HG02763 (cell line): ENCODE measurements around the gene RIPOR2.
"Not testable (repeated sequence)": the region's sequence is repeated elsewhere in the genome, so short reads cannot be mapped to it uniquely, and the experiment has no call there.

Experiments
- ATAC-seq: cut with Tn5 transposase; IDR thresholded peaks from one replicate; pipeline ENCODE4 v1.9.1; 2021; ENCODE audit warnings: mild to moderate bottlenecking, moderate library complexity; ENCODE audit not compliant: unreplicated experiment

RIPOR2 gene

GRCh38 chr6:24778121-24778520 lies 157.6 kb downstream of the RIPOR2 start:
- no peak for ATAC-seq

- no peak for ATAC-seq
Measured at GRCh38 chr6:24777227-24777626, 158.5 kb downstream of the RIPOR2 start.

GRCh38 chr6:24775520-24776058 lies 160.2 kb downstream of the RIPOR2 start:
- ATAC-seq = no peak

- peak; percentile 97 for ATAC-seq
Measured at GRCh38 chr6:24774696-24775519, 160.9 kb downstream of the RIPOR2 start, which contains the start of gene GMNN. GMNN (plus strand) TSS chr6:24774937; CDS start chr6:24777247, 2,310 bp downstream.

- no peak for ATAC-seq
Measured at GRCh38 chr6:24768361-24768760, 167.4 kb downstream of the RIPOR2 start.

- no peak for ATAC-seq
Measured at GRCh38 chr6:24766680-24767462, 168.9 kb downstream of the RIPOR2 start.

GRCh38 chr6:24765968-24766367 lies 169.8 kb downstream of the RIPOR2 start:
- not testable (repeated sequence) for ATAC-seq

- ATAC-seq = not testable (repeated sequence)
Measured at GRCh38 chr6:24764833-24765828, 170.6 kb downstream of the RIPOR2 start.

GRCh38 chr6:24763578-24763977 lies 172.2 kb downstream of the RIPOR2 start:
- no peak for ATAC-seq

GRCh38 chr6:24761851-24762250 lies 173.9 kb downstream of the RIPOR2 start:
- no peak for ATAC-seq

GRCh38 chr6:24761193-24761835 lies 174.4 kb downstream of the RIPOR2 start:
- no peak for ATAC-seq

- ATAC-seq = no peak
Measured at GRCh38 chr6:24760210-24760609, 175.6 kb downstream of the RIPOR2 start.

GRCh38 chr6:24759718-24760117 lies 176.0 kb downstream of the RIPOR2 start:
- ATAC-seq = no peak

GRCh38 chr6:24757611-24758010 lies 178.1 kb downstream of the RIPOR2 start:
- ATAC-seq = no peak

GRCh38 chr6:24755279-24755678 lies 180.5 kb downstream of the RIPOR2 start:
- ATAC-seq = no peak

GRCh38 chr6:24754378-24754777 lies 181.4 kb downstream of the RIPOR2 start:
- ATAC-seq = not testable (repeated sequence)
